NCI-H1436 treated with DMSO at 0.1 percent for 48 hours (cell line): ENCODE data around the gene SPIRE2.
"Not testable (repeated sequence)": the region's sequence is repeated elsewhere in the genome, so short reads cannot be mapped to it uniquely, and the experiment has no call there.

ENCODE experiments used
- DNase-seq: peaks from one replicate; lab custom pipeline; 2025; lab: John Stamatoyannopoulos, UW

The SPIRE2 gene

DNA sequence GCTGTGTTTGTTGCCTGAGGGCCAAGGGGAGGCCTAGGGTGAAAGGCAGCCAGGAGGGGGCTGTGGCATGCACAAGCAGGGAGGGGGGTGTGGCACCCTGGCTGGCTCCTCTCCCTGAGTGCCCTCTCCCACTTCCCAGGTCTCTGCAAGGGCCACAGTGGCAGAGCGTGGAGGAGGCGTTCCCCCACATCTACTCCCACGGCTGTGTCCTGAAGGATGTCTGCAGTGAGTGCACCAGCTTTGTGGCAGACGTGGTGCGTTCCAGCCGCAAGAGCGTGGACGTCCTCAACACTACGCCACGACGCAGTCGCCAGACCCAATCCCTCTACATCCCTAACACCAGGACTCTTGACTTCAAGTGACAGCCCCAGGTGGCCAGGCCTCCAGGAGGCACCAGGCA is 41.6 kb downstream of the SPIRE2 start:
- no peak for DNase-seq

DNA sequence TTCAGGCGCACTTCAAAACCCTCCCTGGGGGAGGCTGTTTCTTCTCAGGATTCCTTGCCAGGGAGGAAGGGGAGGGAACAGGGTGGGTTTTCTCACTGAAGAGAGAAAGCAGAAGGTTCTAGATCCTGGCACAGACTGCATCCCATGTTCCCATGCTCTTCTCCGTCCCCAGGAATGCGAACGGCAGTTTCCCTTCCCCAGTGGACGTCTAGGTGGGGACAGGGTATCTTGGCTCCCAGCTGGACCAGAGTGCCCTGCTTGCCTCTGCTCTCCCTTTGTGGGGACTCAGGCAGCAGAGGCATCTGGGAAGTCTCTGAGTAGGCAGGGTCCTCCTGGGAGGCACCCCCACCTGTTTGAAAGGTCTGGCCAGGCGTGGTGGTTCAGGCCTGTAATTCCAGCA is 42.2 kb downstream of the SPIRE2 start:
- DNase-seq = no peak

DNA sequence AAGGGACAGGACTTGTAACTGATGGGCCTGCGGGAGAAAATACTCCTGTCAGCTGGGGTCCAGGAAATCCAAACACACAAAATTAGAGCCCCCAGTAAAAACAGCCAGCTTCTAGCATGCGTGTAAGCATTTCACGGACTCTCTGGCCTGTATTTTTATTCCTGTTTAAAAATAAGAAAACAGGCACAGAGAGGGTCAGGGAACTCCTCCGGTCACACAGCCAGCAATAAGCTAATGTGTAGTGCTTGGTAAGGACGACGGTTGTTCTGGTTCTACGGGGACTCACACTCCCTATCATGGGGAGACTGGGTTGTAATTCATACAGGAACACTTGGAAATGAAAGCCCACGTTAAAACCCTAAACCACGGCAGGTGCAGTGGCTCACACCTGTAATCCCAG is 43.6 kb downstream of the SPIRE2 start:
- DNase-seq = no peak

DNA sequence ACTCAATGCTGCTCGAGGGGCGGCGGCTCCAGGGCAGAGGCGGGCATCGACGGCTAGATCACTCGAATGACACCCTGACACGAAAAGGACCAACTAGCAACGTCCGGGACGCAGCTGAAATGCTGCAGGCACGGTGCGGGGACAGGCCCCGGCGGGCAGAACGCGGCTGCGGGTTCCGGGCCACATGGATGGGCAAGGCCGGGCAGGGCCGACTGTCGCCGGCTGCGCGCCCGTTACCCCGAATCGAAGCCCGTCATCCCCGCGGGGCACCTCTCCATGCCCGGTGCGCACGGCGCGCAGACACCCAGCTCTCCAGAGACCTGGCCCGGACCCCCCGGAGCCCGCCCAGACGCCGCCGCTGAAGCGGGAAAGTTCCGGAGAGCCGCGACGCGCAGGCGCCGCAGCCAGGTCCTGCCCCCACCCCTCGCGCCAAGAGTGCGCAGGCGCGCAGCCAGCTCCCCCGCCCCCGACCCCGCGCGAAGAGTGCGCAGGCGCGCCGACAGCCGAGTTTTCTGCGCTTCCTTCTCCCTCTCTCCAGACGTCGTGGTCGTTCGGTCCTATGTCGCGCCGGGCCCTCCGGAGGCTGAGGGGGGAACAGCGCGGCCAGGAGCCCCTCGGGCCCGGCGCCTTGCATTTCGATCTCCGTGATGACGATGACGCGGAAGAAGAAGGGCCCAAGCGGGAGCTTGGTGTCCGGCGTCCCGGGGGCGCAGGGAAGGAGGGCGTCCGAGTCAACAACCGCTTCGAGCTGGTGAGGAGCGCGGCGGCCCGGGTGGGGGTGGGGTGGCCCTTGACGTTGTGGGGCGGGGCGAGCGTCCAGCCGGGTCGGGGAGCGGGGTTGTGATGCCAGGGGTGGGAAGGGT is 45.1 kb downstream of the SPIRE2 start, which contains the start of gene TCF25:
TSS of gene TCF25 (plus strand) at position 484 of the 863 bp plus-strand sequence. CDS start at position 560, 76 bp downstream.
- peak; percentile 34 for DNase-seq

DNA sequence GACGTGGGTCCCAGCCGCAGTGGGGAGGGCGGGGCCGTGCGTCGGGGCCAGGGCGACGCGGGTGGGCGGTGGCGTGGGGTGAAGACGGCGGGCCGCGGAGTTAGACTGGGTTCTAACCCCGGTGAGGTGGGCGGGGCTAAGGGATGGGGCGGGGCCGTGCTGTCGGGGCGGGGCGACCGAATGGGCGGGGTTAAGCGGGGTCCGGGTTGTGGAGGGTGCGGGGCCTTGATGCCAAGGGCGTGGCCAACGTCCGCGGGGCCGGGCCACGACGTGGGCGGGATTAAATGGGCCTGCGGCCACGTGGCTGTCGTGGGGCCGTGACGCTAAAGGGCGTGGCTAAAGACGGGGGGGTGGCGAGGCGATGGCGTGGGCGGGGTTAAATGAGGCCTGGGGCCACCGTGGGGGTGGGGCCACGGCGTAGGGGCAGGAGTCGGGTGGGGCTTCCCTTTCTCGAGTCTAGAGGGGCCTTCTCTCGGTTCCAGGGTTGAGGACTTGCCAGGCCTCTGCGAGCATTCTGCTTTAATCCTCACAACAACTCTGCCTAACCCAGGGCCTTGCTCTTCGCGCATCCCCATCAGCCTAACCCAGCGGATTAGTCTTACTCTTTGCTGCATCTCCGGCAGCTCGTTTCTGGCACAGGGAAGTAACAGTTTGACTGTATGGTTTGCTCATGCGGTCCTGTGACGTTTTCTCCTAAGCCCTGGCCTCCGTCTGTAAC is 45.9 kb downstream of the SPIRE2 start:
- DNase-seq = peak; percentile 18

DNA sequence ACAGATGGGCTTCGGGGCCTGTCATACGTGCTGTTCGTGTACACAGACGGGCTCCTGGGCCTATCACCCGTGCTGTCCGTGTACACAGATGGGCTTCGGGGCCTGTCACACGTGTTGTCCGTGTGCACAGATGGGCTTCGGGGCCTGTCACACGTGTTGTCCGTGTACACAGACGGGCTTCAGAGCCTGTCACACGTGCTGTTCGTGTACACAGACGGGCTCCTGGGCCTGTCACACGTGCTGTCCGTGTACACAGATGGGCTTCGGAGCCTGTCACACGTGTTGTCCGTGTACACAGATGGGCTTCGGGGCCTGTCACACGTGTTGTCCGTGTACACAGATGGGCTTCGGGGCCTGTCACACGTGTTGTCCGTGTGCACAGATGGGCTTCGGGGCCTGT is 50.8 kb downstream of the SPIRE2 start:
- DNase-seq = not testable (repeated sequence)

DNA sequence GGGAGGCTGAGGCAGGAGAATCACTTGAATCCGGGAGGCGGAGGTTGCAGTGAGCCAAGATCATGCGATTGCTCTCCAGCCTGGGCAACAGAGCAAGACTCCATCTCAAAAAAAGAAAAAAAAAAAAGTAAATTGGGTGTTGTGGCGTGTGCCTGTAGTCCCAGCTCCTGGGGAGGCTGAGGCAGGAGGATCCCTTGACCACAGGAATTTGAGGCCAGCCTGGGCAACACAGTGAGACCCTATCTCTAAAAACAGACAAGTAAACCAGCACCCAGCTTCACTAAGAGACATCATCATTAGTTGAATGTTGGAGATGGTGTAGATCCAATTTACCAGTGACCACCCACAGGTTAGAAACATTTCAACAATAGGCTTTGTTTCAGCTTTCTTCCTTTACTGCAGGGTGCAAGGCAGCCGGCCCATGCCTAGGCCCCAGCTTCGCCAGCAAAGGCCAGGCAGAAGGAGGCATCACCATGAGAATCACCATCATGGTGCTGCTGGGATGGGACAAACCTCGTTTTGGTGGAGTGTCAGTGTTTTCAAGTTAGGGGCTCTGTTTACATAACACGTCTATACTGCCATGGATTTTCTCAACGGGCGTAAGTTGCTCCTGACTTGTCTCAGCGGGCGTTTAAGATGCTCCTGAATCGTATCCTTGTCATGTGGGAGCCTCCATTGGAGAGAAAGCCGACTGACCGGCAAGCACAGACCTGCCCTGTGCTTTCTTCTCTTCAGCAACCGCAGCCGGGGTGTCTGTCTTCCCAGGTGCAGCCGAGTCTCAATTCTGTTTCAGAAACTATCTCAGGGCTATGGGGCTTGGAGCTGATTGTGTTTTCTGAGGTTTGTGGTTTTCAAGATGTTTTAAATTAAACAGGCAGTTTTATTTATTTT is 52.4 kb downstream of the SPIRE2 start:
- no peak for DNase-seq

DNA sequence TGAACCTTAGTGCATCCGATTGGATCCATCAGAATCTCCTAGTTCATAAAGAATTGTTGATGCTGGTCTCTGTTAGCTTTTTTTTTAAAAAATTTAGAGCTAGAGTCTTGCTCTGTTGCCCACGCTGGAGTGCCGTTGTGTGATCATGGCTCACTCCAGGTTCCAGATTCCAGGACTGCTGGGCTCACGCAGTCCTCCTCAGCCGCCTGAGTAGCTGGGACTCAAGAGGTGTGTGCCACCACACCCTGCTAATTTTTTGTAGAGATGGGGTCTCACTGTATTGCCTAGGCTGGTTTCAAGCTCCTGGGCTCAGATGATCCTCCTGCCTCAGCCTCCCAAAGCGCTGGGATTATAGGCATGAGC is 53.1 kb downstream of the SPIRE2 start:
- no peak for DNase-seq

DNA sequence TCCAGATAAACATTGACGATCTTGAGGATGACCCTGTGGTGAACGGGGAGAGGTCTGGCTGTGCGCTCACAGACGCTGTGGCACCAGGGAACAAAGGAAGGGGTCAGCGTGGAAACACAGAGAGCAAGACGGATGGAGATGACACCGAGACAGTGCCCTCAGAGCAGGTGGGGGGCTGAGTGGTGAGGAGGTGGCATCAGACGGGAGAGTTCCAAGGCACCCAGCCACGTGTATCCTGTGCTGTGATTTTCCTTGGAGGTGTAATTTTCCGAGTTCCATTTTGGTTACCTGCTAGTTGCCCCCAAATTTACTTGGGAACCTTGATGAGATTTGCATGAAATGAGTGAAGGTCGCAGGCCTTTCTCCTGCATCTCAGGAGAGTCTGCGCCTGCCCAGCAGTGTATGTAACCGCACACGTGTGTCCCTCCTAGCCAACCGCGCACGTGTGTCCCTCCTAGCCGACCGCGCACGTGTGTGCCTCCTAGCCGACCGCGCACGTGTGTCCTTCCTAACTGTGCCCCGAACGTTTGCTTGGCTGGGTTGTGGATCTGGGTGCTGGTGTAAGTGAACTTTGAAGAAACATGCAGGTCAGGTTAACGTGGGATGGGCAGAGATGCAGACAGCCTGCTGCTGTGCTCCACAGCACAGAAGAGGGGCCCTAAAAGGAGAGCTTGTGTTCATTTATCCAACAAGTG is 55.2 kb downstream of the SPIRE2 start:
- no peak for DNase-seq

DNA sequence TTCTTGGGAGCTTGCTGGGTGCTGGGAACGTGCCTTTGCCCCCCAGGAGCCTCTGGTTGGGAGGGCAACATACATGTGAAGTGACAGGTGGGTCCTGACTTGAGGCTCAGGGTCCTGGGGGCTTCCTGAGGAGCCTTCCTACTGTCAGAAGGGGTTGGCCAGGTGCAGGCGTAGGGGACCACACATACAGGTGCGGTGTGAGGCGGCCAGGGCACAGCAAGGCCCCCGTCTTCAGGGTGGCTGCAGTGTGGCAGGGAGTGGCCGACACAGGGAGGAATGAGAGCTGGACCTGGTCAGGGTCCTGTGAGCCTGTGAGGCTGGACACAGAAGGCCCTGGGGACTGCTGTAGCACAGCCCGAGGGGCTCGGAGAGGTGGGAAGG is 55.8 kb downstream of the SPIRE2 start:
- no peak for DNase-seq

DNA sequence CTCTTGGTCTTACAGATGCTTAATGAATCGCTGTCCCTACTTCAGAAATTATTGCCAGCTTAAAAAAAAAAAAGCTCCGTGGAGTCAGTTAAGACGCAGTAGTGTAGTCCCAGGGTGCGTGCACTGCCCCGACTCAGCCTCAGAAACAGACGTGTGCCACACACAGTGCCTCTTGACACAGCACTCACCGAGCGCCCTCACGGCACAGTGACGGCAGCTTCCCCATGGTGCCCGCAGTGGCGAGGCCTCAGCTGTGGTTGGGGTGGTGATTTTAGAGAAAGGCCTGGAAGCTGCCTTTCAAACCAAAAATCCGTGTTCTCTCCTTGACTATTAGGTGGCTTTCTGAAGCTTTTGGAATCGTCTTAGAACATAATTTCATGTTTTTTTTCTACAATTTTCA is 59.0 kb downstream of the SPIRE2 start:
- DNase-seq = no peak

DNA sequence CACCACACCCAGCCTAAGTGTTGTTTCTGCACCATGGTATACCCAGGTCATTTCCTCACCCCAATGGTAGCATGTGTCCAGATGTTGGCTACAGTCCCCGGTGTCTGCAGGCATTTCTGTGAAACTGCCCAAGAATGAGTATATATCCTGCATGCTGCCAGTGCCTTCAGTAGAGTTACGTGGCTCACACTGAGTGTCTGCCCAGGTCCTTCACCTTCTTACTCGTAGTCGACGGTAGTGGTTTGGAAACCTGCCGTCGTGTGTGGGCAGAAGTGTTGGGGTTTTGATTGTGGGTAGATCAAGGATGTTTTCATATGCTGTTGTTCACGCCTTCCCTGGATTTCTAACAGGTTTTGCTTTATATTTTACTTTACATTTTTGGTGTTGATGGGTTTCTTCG is 61.9 kb downstream of the SPIRE2 start:
- no peak for DNase-seq

DNA sequence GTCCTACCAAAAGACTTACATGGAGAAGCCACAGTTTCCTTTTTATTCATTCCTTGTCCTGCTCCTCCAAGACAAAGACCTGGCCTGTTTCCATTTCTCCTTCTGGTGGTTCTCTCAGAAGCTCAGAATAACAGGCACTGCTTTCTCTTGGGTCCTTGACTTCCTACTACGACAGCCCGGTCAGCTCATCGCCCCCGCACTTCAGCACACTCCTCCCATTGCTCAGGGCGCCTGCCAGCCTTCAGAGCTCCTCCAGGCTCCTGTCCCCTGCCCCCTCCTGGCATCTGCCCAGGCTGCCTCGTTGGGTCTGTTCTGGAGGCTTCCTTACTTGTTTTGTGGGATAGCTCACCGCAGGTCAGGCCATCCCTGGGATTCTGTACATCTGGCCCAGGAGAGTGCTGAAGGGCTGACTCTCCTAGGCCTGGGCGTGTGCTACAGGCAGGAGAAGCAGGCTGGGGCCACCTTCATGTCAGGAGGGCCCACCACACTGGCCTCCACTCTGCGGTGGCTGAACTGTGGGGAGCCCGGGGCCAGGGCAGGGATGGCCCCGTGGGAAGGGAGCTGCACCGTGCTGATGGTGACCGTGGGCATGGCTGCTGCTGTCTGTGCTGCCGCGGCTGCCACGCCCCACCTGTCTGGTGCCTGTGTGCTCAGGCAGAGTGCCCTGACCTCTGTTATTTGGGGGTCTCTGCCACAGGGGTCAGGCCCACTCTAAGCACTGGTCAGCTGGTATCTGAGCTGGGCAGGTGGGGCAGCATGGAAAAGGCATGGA is 62.8 kb downstream of the SPIRE2 start:
- DNase-seq = no peak

DNA sequence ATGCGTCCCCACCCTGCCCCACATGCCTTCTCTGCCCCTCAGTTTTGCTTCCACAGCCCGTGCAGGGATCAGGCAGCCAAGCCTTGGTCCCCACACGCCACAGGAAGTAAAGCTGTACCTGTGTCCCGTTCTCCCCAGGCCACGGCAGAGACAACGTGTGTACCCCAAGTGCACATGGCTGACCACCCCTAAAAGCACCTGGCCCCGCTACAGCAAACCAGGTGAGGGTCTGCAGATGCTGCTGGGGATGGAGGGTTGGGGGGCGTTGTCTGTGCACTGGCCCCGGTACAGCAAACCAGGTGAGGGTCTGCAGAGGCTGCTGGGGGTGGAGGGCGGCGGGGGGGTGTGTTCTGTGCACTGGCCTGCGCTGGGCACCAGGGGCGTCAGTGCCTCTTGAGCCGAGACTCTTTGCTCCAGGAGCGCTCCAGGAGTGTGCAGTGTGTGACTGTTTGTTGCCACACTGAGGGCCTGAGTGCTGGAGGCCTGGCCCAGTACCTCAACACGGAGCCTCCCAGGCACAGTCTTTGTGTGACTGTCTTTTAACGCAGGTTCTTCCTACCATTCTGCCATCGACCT is 63.9 kb downstream of the SPIRE2 start:
- DNase-seq = no peak

DNA sequence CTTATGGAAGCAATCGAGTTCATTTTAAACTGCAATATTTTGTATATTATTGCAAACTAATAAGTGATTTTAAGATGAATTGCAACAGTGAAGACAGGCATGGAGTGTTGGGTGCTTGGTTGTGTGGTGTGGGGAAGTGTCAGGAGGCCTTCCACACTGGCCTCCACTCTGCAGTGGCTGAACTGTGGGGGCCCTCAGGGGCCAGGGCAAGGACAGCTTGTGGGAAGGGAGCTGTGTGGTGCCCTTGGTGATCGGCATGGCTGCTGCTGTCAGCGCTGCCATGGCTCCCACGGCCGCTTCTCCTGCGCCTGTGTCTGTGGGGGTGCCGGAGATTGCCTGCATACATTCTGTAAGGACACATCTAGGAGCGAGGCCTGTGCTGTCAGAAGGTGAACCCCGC is 64.4 kb downstream of the SPIRE2 start:
- no peak for DNase-seq

DNA sequence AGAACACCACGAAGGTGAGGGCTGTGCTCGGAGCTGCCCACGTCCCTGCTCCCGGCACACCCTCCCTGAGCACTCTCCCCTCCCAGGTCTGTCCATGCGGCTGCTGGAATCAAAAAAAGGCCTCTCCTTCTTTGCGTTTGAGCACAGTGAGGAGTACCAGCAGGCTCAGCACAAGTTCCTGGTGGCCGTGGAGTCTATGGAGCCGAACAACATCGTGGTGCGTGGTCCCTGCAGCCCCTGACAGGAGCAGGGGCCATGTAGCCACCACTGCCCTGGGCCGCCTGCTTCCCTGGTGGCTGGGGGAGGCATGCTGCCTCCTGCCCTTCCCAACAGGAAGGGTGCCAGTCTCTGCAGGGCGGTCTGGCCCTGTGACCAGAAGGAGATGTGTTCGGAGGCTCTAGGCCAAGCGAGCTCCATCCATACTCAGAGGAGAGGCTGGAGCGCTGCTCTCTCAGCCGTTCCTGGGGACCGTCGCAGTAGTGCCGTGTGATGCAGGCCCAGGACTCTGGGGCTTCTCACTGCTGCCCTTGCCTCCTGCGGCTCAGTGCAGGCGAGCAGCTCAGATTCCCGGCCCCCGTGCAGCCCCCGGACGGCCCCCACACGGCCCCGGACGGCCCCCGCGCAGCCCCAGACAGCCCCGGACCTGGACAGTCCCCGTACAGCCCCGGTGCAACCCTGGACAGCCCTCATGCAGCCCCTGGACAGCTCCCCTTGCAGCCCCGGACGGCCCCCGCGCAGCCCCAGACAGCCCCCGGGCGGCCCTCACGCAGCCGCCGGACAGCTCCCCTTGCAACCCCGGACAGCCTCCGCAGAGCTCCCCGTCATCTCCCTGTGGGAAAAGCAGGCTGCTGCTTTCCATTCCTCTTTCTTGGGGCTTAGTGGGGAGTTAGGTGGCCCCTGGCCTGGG is 65.6 kb downstream of the SPIRE2 start:
- no peak for DNase-seq

DNA sequence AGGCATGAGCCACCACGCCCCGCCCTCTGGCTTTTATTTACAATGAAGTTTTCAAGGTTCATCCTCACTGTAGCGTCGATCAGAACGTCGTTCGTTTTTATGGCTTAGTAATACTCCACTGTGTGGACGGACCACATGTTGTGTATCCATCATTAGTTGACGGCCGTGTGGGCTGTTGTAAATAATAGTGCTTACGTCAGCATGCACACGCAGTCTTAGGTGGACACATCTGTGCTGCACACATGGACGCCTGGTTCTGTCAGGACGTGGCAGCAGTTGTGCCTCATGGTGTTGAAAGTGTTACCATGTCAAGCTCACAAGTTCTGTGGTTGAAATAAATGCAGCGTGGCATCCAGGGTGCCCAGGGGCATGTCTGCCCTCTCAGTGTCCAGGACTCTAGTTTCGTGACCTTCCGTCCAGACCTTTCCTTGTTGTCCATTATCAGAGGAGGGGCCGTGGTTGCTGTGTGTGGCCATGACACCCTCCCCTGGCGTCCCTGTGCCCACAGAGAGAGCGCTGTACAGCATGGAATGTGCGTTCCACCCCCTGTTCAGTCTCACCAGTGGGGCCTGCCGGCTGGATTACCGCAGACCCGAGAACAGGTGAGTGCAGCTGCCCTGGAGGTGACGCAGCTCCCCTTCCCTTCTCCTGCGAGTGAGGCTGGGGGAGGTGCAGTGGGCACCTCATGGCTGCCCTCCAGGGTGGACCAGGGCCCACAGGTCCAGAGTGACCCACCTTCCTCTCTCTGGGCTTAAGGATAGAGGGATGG is 67.4 kb downstream of the SPIRE2 start:
- no peak for DNase-seq

DNA sequence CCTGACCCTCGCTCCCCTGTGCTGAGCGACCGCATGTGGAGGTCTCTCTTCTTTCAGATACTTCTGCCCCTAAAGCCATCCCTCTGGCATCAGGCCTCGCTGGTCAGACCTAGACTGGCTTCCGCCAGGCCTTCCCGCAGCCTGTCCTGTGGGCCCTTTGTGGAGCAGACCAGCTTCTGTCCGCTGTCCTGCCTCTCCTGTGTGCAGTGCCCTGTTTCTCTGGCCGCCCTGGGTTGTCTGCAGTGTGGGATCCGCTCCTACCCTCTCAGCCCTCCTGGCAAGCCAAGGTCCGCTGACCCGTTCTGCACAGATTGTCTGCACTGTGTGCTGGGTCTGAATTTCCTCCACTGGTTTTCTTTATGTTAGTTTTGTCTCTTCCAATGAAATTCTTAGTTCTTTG is 68.9 kb downstream of the SPIRE2 start:
- DNase-seq = no peak
